ENCODE data around the gene PSIP1.
A peak's percentile ranks its signal among the peaks of the same experiment; 100 is the strongest.

The PSIP1 gene

GRCh38 chr9:15438891-15439290, 71.9 kb downstream of the PSIP1 start:
- Histone ChIP-seq H3K27ac (ENCODE audit: low read depth, low read length) (no peak overlapping the region), H2AK5ac (ENCODE audit: low read length) (no peak overlapping the region), H2BK12ac (ENCODE audit: low read length) (no peak overlapping the region), H2AFZ (ENCODE audit: insufficient read depth, low read length, poor library complexity) (no peak overlapping the region), H2BK5ac (ENCODE audit: low read depth, low read length, poor library complexity) (no peak overlapping the region), H4K12ac (ENCODE audit: low read depth, low read length) (no peak overlapping the region), H3K9me3 (ENCODE audit: insufficient read depth, low read depth, low read length) (peaks cover 5% of the 10 kb centered on the region), H3K36me3 (ENCODE audit: control insufficient read depth in 1 of 2, insufficient read depth in 2 of 2, low read length in 2 of 2) (peaks cover 20 to 40% of the 10 kb centered on the region in 2 experiments), H3K4me1 (ENCODE audit: control insufficient read depth in 1 of 2, insufficient read depth in 2 of 2, low read length in 2 of 2) (no peaks in the 10 kb centered on the region), H3K14ac (ENCODE audit: low read length) (no peak overlapping the region), H4K8ac (ENCODE audit: low read depth, low read length) (no peak overlapping the region), H3K4me3 (ENCODE audit: low read depth, low read length) (no peak overlapping the region), H4K91ac (ENCODE audit: low read depth, low read length) (no peak overlapping the region), H3K4me2 (ENCODE audit: low read length) (no peak overlapping the region), H3K27me3 (ENCODE audit: insufficient read depth, low read length) (no peaks in the 10 kb centered on the region), H2BK120ac (ENCODE audit: insufficient read depth, low read length, poor library complexity) (no peak overlapping the region), H3K18ac (ENCODE audit: low read length) (no peak overlapping the region), H3K79me2 (ENCODE audit: control insufficient read depth, insufficient read depth, low read length, poor library complexity) (peaks cover 3% of the 10 kb centered on the region), H3K9ac (ENCODE audit: low read length) (no peak overlapping the region), H3K23ac (ENCODE audit: low read length) (no peak overlapping the region), H3K4ac (ENCODE audit: low read depth, low read length) (peak overlapping the region; percentile 33), H3K79me1 (ENCODE audit: low read length) (no peaks in the 10 kb centered on the region)
- no CpG with 5 or more reads among the region's 7 CpGs for WGBS (ENCODE audit: extremely low coverage, insufficient coverage, insufficient read length)
- no peak for DNase-seq

- Histone ChIP-seq H3K79me2 (ENCODE audit: control insufficient read depth, insufficient read depth, low read length, poor library complexity) (no peaks in the 10 kb centered on the region), H3K9me3 (ENCODE audit: insufficient read depth, low read depth, low read length) (no peaks in the 10 kb centered on the region), H2BK12ac (ENCODE audit: low read length) (no peak overlapping the region), H2AFZ (ENCODE audit: insufficient read depth, low read length, poor library complexity) (no peak overlapping the region), H3K14ac (ENCODE audit: low read length) (no peak overlapping the region), H3K18ac (ENCODE audit: low read length) (no peak overlapping the region), H3K9ac (ENCODE audit: low read length) (no peak overlapping the region), H4K91ac (ENCODE audit: low read depth, low read length) (no peak overlapping the region), H3K27me3 (ENCODE audit: insufficient read depth, low read length) (no peaks in the 10 kb centered on the region), H3K79me1 (ENCODE audit: low read length) (no peaks in the 10 kb centered on the region), H3K4me3 (ENCODE audit: low read depth, low read length) (no peak overlapping the region), H4K8ac (ENCODE audit: low read depth, low read length) (no peak overlapping the region), H2BK120ac (ENCODE audit: insufficient read depth, low read length, poor library complexity) (no peak overlapping the region), H3K4me2 (ENCODE audit: low read length) (no peak overlapping the region), H2BK5ac (ENCODE audit: low read depth, low read length, poor library complexity) (no peak overlapping the region), H3K23ac (ENCODE audit: low read length) (no peak overlapping the region), H3K4ac (ENCODE audit: low read depth, low read length) (no peak overlapping the region), H4K12ac (ENCODE audit: low read depth, low read length) (no peak overlapping the region), H3K27ac (ENCODE audit: low read depth, low read length) (no peak overlapping the region), H3K36me3 (ENCODE audit: control insufficient read depth in 1 of 2, insufficient read depth in 2 of 2, low read length in 2 of 2) (peaks cover 8 to 19% of the 10 kb centered on the region in 2 experiments), H3K4me1 (ENCODE audit: control insufficient read depth in 1 of 2, insufficient read depth in 2 of 2, low read length in 2 of 2) (no peaks in the 10 kb centered on the region), H2AK5ac (ENCODE audit: low read length) (no peak overlapping the region)
- DNase-seq = no peak
- WGBS (ENCODE audit: extremely low coverage, insufficient coverage, insufficient read length) = no CpG with 5 or more reads among the region's 3 CpGs
Measured at GRCh38 chr9:15433661-15434060, 77.1 kb downstream of the PSIP1 start.

GRCh38 chr9:15433191-15433590, 77.6 kb downstream of the PSIP1 start:
- H4K91ac ChIP-seq (ENCODE audit: low read depth, low read length) = no peak overlapping the region
- no peak overlapping the region for H3K9ac ChIP-seq (ENCODE audit: low read length)
- H2AK5ac ChIP-seq (ENCODE audit: low read length) = no peak overlapping the region
- no peak overlapping the region for H2BK5ac ChIP-seq (ENCODE audit: low read depth, low read length, poor library complexity)
- H3K79me2 ChIP-seq (ENCODE audit: control insufficient read depth, insufficient read depth, low read length, poor library complexity) = no peaks in the 10 kb centered on the region
- no peak for DNase-seq
- H4K8ac ChIP-seq (ENCODE audit: low read depth, low read length) = no peak overlapping the region
- no peak overlapping the region for H3K23ac ChIP-seq (ENCODE audit: low read length)
- no peak overlapping the region for H3K4me2 ChIP-seq (ENCODE audit: low read length)
- no peaks in the 10 kb centered on the region for H3K27me3 ChIP-seq (ENCODE audit: insufficient read depth, low read length)
- H2BK120ac ChIP-seq (ENCODE audit: insufficient read depth, low read length, poor library complexity) = no peak overlapping the region
- H3K79me1 ChIP-seq (ENCODE audit: low read length) = no peaks in the 10 kb centered on the region
- no peak overlapping the region for H3K18ac ChIP-seq (ENCODE audit: low read length)
- H3K4me1 ChIP-seq (ENCODE audit: control insufficient read depth in 1 of 2, insufficient read depth in 2 of 2, low read length in 2 of 2) = no peaks in the 10 kb centered on the region
- H3K9me3 ChIP-seq (ENCODE audit: insufficient read depth, low read depth, low read length) = no peaks in the 10 kb centered on the region
- no peak overlapping the region for H3K27ac ChIP-seq (ENCODE audit: low read depth, low read length)
- H3K36me3 ChIP-seq (ENCODE audit: control insufficient read depth in 1 of 2, insufficient read depth in 2 of 2, low read length in 2 of 2) = peaks cover 8 to 19% of the 10 kb centered on the region in 2 experiments
- H2AFZ ChIP-seq (ENCODE audit: insufficient read depth, low read length, poor library complexity) = no peak overlapping the region
- H2BK12ac ChIP-seq (ENCODE audit: low read length) = no peak overlapping the region
- 100% methylated on average over 2 of the region's 4 CpGs for WGBS (ENCODE audit: extremely low coverage, insufficient coverage, insufficient read length)
- H4K12ac ChIP-seq (ENCODE audit: low read depth, low read length) = no peak overlapping the region
- no peak overlapping the region for H3K4ac ChIP-seq (ENCODE audit: low read depth, low read length)
- no peak overlapping the region for H3K4me3 ChIP-seq (ENCODE audit: low read depth, low read length)
- no peak overlapping the region for H3K14ac ChIP-seq (ENCODE audit: low read length)

GRCh38 chr9:15430920-15431844, 79.6 kb downstream of the PSIP1 start:
- no peak overlapping the region for H2AK5ac ChIP-seq (ENCODE audit: low read length)

More at GRCh38 chr9:15430920-15431844, 79.6 kb downstream of the PSIP1 start:
- WGBS (ENCODE audit: extremely low coverage, insufficient coverage, insufficient read length) = no CpG with 5 or more reads among the region's 5 CpGs
- Histone ChIP-seq H3K14ac (ENCODE audit: low read length) (no peak overlapping the region), H3K9ac (ENCODE audit: low read length) (no peak overlapping the region), H3K4me3 (ENCODE audit: low read depth, low read length) (no peak overlapping the region), H3K36me3 (ENCODE audit: control insufficient read depth in 1 of 2, insufficient read depth in 2 of 2, low read length in 2 of 2) (peaks cover 8 to 16% of the 10 kb centered on the region in 2 experiments), H3K79me2 (ENCODE audit: control insufficient read depth, insufficient read depth, low read length, poor library complexity) (no peaks in the 10 kb centered on the region), H3K27me3 (ENCODE audit: insufficient read depth, low read length) (no peaks in the 10 kb centered on the region), H3K9me3 (ENCODE audit: insufficient read depth, low read depth, low read length) (no peaks in the 10 kb centered on the region), H3K4ac (ENCODE audit: low read depth, low read length) (no peak overlapping the region), H3K4me2 (ENCODE audit: low read length) (no peak overlapping the region), H3K79me1 (ENCODE audit: low read length) (no peaks in the 10 kb centered on the region), H3K4me1 (ENCODE audit: control insufficient read depth in 1 of 2, insufficient read depth in 2 of 2, low read length in 2 of 2) (no peaks in the 10 kb centered on the region), H3K18ac (ENCODE audit: low read length) (no peak overlapping the region), H4K91ac (ENCODE audit: low read depth, low read length) (no peak overlapping the region), H4K8ac (ENCODE audit: low read depth, low read length) (no peak overlapping the region), H2BK5ac (ENCODE audit: low read depth, low read length, poor library complexity) (no peak overlapping the region), H4K12ac (ENCODE audit: low read depth, low read length) (no peak overlapping the region), H2BK12ac (ENCODE audit: low read length) (no peak overlapping the region), H3K23ac (ENCODE audit: low read length) (no peak overlapping the region), H2BK120ac (ENCODE audit: insufficient read depth, low read length, poor library complexity) (no peak overlapping the region), H2AFZ (ENCODE audit: insufficient read depth, low read length, poor library complexity) (no peak overlapping the region), H3K27ac (ENCODE audit: low read depth, low read length) (no peak overlapping the region)
- DNase-seq = no peak
